ENCODE results near the gene ASCC1.
"Not testable (repeated sequence)": the region's sequence is repeated elsewhere in the genome, so short reads cannot be mapped to it uniquely, and the experiment has no call there.

Gene ASCC1

GRCh38 chr10:72228318-72228751 lies 12.3 kb upstream of the ASCC1 start:
- DNase-seq (ENCODE audit: low read depth), result no peak
- no peak overlapping the region for H3K4me3 ChIP-seq (replicated peaks; ENCODE audit: low read depth, low read length)
- no peak for TF ChIP-seq CTCF (IDR thresholded peaks at IDR 0.05; ENCODE audit: low read length, missing control alignments)

GRCh38 chr10:72227826-72228225 lies 11.8 kb upstream of the ASCC1 start:
- no peak for TF ChIP-seq CTCF (IDR thresholded peaks at IDR 0.05; ENCODE audit: low read length, missing control alignments)
- H3K4me3 ChIP-seq (replicated peaks; ENCODE audit: low read depth, low read length), result no peak overlapping the region
- no peak for DNase-seq (ENCODE audit: low read depth)

- DNase-seq (ENCODE audit: low read depth), result no peak
- no peak overlapping the region for H3K4me3 ChIP-seq (replicated peaks; ENCODE audit: low read depth, low read length)
- TF ChIP-seq CTCF (IDR thresholded peaks at IDR 0.05; ENCODE audit: low read length, missing control alignments), result no peak
These were observed 10.4 kb upstream of the ASCC1 start for GRCh38 chr10:72226418-72227027.

- not testable (repeated sequence) for H3K4me3 ChIP-seq (replicated peaks; ENCODE audit: low read depth, low read length); DNase-seq (ENCODE audit: low read depth)
These were observed 8.1 kb upstream of the ASCC1 start for GRCh38 chr10:72224191-72224590.

- no peak for TF ChIP-seq CTCF (IDR thresholded peaks at IDR 0.05; ENCODE audit: low read length, missing control alignments)
- peak; percentile 20 for DNase-seq (ENCODE audit: low read depth)
- no peak overlapping the region for H3K4me3 ChIP-seq (replicated peaks; ENCODE audit: low read depth, low read length)
These were observed 7.6 kb upstream of the ASCC1 start for GRCh38 chr10:72223743-72224101.

GRCh38 chr10:72221278-72221677 lies 5.2 kb upstream of the ASCC1 start:
- H3K4me3 ChIP-seq (replicated peaks; ENCODE audit: low read depth, low read length), result no peak overlapping the region
- no peak for DNase-seq (ENCODE audit: low read depth)
- TF ChIP-seq CTCF (IDR thresholded peaks at IDR 0.05; ENCODE audit: low read length, missing control alignments), result no peak

- no peak for DNase-seq (ENCODE audit: low read depth)
- no peak overlapping the region for H3K4me3 ChIP-seq (replicated peaks; ENCODE audit: low read depth, low read length)
- TF ChIP-seq CTCF (IDR thresholded peaks at IDR 0.05; ENCODE audit: low read length, missing control alignments), result no peak
These were observed 4.6 kb upstream of the ASCC1 start for GRCh38 chr10:72220637-72221036.

Data from fibroblast of pulmonary artery (primary cell).